GM19438 (cell line): ENCODE data around the gene SLC44A4.
"Not testable (repeated sequence)": the region's sequence is repeated elsewhere in the genome, so short reads cannot be mapped to it uniquely, and the experiment has no call there.

Experiments
- ATAC-seq: cut with Tn5 transposase; IDR thresholded peaks from one replicate; pipeline ENCODE4 v1.9.1; 2021; ENCODE audit warnings: low read depth; ENCODE audit not compliant: unreplicated experiment

Gene SLC44A4

GRCh38 chr6:31881136-31881859 is 2.5 kb upstream of the SLC44A4 start:
- ATAC-seq, result no peak

- ATAC-seq, result no peak
These were observed 1.8 kb upstream of the SLC44A4 start for GRCh38 chr6:31880616-31881015.

GRCh38 chr6:31879901-31880300 is 1.1 kb upstream of the SLC44A4 start:
- ATAC-seq, result no peak

GRCh38 chr6:31879143-31879542 is 346 bp upstream of the SLC44A4 start:
- no peak for ATAC-seq

GRCh38 chr6:31878222-31878621 is 575 bp downstream of the SLC44A4 start:
- no peak for ATAC-seq

GRCh38 chr6:31877651-31878161 is 1.1 kb downstream of the SLC44A4 start:
- no peak for ATAC-seq

- ATAC-seq, result no peak
These were observed 1.6 kb downstream of the SLC44A4 start for GRCh38 chr6:31877125-31877650.

- no peak for ATAC-seq
These were observed 2.4 kb downstream of the SLC44A4 start for GRCh38 chr6:31876357-31876756.

GRCh38 chr6:31875877-31876276 is 2.9 kb downstream of the SLC44A4 start:
- ATAC-seq, result no peak

GRCh38 chr6:31874836-31875572 is 3.8 kb downstream of the SLC44A4 start:
- no peak for ATAC-seq

- ATAC-seq, result no peak
These were observed 4.6 kb downstream of the SLC44A4 start for GRCh38 chr6:31874084-31874670.

GRCh38 chr6:31871046-31871659 is 7.6 kb downstream of the SLC44A4 start:
- no peak for ATAC-seq

GRCh38 chr6:31870385-31870921 is 8.3 kb downstream of the SLC44A4 start:
- ATAC-seq, result no peak

- ATAC-seq, result no peak
These were observed 9.5 kb downstream of the SLC44A4 start for GRCh38 chr6:31869343-31869742.

- ATAC-seq, result not testable (repeated sequence)
These were observed 10.2 kb downstream of the SLC44A4 start for GRCh38 chr6:31868658-31868971.

GRCh38 chr6:31865205-31866118 is 13.3 kb downstream of the SLC44A4 start:
- no peak for ATAC-seq

- ATAC-seq, result no peak
These were observed 14.0 kb downstream of the SLC44A4 start for GRCh38 chr6:31864818-31865204.

GRCh38 chr6:31864123-31864562 is 14.7 kb downstream of the SLC44A4 start:
- not testable (repeated sequence) for ATAC-seq

GRCh38 chr6:31862344-31863235 is 16.2 kb downstream of the SLC44A4 start, which contains the start of gene NEU1:
NEU1 (minus strand) TSS chr6:31862821; CDS start chr6:31862776, 45 bp downstream.
- ATAC-seq, result peak; percentile 94
